Effector CD8-positive, alpha-beta T cell (primary cell): ENCODE results near the gene RTP2.

Experiments
- DNase-seq: peaks from one replicate; lab custom pipeline; 2025; lab: John Stamatoyannopoulos, UW

RTP2 gene

DNA sequence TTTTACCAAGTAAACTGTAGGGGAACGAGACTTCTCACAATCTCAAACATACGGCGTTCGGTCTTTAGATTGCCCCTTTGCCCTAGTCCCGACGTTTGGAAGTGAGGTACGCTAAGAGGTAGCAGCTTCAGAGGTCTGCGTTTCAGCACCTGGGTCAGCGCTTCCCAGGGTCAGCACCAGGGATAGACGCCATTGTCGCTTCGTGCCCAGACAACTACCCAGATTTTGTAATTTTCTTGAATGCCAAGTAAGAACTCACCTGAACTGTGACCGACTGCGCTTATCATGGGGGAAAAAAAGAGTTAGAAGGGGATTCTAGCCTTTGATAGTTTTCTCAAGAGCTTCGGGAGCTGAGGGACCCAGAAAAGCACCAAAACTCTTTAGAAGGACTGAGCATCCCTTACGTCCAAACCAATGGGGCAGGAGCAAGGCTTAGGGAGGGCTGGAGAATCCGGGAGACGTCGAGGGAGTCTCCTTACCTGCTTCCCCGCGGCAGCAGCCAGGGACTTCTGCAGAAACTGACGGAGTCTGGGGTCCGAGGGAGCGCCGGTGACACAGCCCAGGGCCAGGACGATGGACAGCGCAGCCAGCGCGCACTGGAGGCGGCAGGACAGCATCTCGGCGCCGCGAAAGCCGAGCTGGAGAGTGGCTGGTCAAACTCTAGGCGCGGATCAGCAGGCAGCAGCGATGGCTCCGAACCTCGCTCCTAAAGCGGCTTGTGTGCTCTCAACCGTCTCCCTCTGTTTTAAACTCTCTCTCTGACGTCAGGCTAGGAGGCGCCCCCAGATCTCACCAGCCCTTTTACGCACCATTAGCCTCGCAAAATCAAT, 32.5 kb downstream of the RTP2 start, which contains the start of gene SST:
Gene SST, minus strand, starts transcription at position 720 of the 830 bp plus-strand sequence. Its CDS starts 103 bp downstream, at position 617.
- no peak for DNase-seq

DNA sequence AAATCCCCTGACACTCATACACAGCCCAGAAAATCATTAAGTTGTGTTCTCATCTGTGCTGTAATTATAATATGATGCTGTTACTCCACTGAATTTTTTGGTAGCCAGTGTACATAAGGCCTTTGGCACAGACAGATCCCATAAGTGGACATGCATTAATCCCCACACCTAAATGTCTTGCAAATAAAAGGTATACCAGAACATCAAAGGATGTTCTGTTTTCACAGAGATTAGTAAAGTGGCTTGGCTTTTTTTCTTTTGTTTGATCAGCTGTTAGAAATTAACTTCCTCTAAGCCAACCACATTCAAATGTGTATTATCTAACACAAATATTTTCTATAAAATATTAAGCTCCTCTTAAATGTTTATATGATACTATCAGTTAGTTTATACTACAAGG, 34.8 kb downstream of the RTP2 start:
- DNase-seq = no peak

DNA sequence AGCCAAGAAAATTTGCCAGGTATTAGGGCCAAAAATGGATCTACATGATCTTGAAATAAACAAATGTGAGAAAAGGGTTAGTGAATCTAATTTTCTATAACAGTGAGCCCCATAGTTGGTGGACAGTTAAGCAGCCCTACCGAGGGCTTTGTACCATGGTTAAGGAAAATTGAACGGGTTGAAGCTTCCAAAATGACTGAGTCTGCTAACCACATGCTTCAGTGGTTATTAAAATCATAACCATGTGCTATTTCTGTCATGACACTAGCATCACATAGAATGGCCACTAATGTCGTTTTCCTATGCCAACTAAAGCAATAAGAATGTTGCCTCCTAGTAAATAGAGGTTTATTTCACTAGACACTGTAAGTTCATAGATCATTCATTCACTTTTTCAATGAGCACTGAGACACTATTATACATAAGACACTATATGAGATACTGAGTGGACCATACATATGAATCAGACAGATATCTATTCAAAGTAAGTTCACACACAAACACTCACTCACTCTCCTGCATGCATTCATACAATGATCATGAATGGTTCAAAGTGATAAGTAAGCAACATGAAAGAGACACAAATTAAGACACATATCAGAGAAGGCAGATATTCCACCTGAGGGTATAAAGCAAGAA, 36.5 kb downstream of the RTP2 start:
- DNase-seq = no peak

DNA sequence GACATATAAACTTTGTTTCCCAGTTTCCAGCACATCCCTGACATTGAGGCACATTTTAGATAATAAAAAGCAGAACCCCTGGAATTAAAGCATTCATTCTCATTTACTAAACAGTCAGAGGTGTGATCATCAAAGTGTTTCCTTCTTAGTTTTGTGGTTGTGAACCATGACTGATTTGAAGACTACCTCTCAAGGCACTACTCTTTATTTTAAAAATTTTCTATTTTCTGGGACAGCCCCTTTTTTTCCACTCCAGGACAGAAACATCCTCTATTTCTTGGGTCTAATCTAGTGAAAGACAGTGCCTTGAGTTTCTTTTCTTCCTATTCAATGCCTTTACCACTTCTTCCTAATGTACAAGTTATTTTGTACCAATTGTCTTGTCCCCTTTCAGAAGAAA, 37.3 kb downstream of the RTP2 start:
- no peak for DNase-seq

DNA sequence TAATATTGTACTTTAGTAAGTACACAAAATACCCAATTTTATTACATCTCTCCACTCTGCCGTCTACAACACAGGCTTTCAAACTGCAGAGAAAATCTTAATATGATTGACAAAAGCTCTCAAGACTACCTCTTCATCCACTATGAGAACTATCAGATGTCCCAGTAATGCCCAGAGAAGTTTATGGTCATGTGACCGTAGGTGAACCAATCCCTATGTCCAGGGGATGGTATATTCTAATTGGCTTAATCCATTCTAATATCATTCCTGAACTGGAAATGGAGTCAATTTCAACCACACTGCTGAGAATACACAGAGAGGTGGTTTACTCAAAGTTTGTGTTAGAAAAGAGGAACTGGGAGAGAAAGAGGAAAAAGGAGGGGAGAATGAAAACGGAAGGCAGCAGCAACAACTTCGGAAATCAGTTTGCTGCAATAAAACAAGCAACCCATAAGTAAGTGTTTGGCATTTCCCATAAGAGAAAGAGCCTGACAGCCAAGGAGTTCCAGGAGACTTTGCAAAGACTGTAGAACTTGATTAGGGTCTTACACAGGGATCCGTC, 39.4 kb downstream of the RTP2 start:
- no peak for DNase-seq

DNA sequence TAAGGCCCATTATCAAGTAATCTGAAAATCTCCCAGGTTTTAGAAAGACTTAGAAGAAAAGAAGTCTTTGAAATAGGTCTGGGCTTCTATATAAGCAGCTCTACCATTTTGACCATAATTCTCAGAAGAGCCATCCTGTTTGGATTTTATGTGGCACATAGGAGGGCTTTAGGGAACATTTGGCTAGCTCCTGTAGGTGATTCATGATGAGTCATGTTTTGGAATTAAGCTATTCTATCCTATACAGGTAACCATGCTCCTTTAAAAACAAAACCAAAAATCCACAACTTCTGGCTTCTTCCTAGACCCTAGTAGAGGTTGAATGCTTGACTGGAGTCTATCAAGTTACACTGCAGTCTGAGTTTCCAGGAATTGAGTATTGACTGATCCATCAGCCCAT, 41.1 kb downstream of the RTP2 start:
- DNase-seq = no peak

DNA sequence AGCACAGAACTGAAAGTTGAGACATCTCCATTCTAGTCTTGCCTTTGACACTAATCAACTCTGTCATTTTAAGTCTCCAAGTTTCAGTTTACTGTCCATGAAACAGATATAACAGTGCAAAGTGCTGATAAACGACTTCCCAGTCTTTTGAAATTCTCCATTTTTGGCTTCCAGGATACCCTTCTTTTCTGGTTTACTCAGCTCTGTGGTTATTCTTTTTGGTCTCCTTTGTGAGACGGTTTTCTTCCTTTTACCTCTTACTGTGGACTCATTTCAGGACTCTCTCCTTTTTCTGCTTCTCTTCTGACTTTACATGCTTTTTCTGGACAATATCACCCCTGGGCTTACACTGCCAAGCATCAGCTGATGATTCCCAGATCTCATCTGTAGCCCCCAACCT, 51.1 kb downstream of the RTP2 start:
- no peak for DNase-seq
